ENCODE results near the gene ZNF208.
"Not testable (repeated sequence)": the region's sequence is repeated elsewhere in the genome, so short reads cannot be mapped to it uniquely, and the experiment has no call there.

Gene ZNF208

GRCh38 chr19:21885516-21885915 lies 125.2 kb downstream of the ZNF208 start:
- not testable (repeated sequence) for DNase-seq

- DNase-seq = not testable (repeated sequence)
These were observed 126.0 kb downstream of the ZNF208 start for GRCh38 chr19:21884786-21885185.

GRCh38 chr19:21883516-21883915 lies 127.2 kb downstream of the ZNF208 start:
- DNase-seq = no peak
